ENCODE data around the gene LRP10. TPM values are rescaled to one million over a fixed set of nuclear protein-coding genes. Genes with fewer than 3 reads are reported as not detected.

LRP10 gene
- total RNA-seq, 1 experiment from 2014 or later = 42.7 TPM

DNA sequence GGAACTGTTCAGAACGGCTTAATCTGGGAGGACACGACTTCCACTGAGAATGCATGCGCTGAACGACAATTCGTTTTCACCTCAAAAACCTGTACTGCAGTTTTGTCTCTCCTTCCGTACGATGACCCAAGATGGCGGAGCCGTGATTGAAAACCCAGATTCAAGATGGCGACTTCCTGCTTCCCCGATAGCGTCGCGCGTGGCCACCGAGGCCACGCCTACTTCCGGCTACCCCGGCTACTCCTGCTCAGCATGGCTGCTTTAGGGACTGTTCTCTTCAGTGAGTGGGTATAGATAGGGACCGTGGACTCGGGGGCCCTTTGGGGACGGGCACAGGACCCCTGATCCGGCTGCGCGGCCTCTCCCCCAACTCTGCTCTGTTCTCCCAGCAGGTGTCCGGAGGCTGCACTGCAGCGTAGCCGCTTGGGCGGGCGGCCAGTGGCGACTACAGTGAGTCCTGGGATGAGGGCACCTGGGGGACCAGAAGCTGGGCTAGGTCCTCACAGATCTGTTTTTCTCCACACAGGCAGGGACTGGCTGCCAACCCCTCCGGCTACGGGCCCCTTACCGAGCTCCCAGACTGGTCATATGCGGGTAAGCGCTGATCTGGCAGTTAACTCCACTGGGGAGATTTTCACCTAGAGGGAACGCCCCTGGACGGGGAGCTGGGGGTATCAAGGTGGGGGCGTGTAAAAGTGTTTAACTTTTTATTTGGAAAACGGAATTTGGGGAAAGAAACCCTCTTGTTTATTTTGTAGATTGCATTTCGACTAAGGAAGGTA, 41.7 kb upstream of the LRP10 start, which contains the start of gene MRPL52:
Gene MRPL52 (plus strand): TSS at position 227 of the 782 bp plus-strand sequence. CDS start 26 bp downstream, at position 253.
- Histone ChIP-seq H3K4me3 (replicated peaks in 1 of 2; ENCODE audit: low read depth in 1 of 2, low read length in 2 of 2) (peak within 1 kb of the TSS; percentile 92 to 95), H3K4me1 (ENCODE audit: control insufficient read depth in 1 of 2, insufficient read depth in 2 of 2, low read length in 2 of 2) (peaks cover 9 to 14% of the 10 kb centered on the region in 2 experiments), H4K20me1 (ENCODE audit: insufficient read depth) (no peaks in the 10 kb centered on the region), H3K9ac (ENCODE audit: low read length) (peak within 1 kb of the TSS; percentile 93), H3K79me2 (ENCODE audit: insufficient read depth, low read length) (peaks cover 17% of the 10 kb centered on the region), H3K27me3 (ENCODE audit: insufficient read depth, low read length) (no peaks in the 10 kb centered on the region), H3K4me2 (ENCODE audit: low read length) (peak within 1 kb of the TSS; percentile 80), H3K9me3 (ENCODE audit: control insufficient read depth in 1 of 2, insufficient read depth in 1 of 2, low read depth in 1 of 2, low read length in 2 of 2) (no peaks in the 10 kb centered on the region), H2AFZ (ENCODE audit: low read depth, low read length, poor library complexity, severe bottlenecking) (peak within 1 kb of the TSS; percentile 29), H3K9me2 (ENCODE audit: insufficient read depth) (no peaks in the 10 kb centered on the region), H3K36me3 (ENCODE audit: control insufficient read depth in 1 of 2, insufficient read depth in 2 of 2, low read length in 2 of 2) (peaks cover 14 to 16% of the 10 kb centered on the region in 2 experiments), H3K27ac (ENCODE audit: low read depth, low read length) (peak within 1 kb of the TSS; percentile 59)
- ATAC-seq (peak; percentile 90), DNase-seq (ENCODE audit: low read depth, low spot score) (peak; percentile 82)
- no TSS peak for BruUV-seq (replicated peaks)
- ChIA-PET RAD21 (ENCODE audit: low non-redundant PET in 1 of 2, low total read pairs in 2 of 2, uncharacterized antibody in 2 of 2, unreplicated experiment in 2 of 2) (no interaction called here), CTCF (interaction anchor here (0.7 to 1.5 kb wide), 2 partner anchors 23 to 24 kb away, joined by 3 read pairs; no protein-coding TSS in a partner anchor), POLR2A (no interaction called here)
- intact Hi-C loops (cut with micrococcal nuclease) = no loop called here
- TF ChIP-seq, protein P1, sequence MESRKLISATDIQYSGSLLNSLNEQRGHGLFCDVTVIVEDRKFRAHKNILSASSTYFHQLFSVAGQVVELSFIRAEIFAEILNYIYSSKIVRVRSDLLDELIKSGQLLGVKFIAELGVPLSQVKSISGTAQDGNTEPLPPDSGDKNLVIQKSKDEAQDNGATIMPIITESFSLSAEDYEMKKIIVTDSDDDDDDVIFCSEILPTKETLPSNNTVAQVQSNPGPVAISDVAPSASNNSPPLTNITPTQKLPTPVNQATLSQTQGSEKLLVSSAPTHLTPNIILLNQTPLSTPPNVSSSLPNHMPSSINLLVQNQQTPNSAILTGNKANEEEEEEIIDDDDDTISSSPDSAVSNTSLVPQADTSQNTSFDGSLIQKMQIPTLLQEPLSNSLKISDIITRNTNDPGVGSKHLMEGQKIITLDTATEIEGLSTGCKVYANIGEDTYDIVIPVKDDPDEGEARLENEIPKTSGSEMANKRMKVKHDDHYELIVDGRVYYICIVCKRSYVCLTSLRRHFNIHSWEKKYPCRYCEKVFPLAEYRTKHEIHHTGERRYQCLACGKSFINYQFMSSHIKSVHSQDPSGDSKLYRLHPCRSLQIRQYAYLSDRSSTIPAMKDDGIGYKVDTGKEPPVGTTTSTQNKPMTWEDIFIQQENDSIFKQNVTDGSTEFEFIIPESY (IDR thresholded peaks at IDR 0.05; ENCODE audit: extremely low read depth, insufficient replicate concordance, low read length) = peak; percentile 90
- peak; percentile 89 for TF ChIP-seq POLR2AphosphoS5 (IDR thresholded peaks at IDR 0.05; ENCODE audit: low read depth, low read length)
- TF ChIP-seq JUND (IDR thresholded peaks at IDR 0.05) = no peak
- TF ChIP-seq SRF (IDR thresholded peaks at IDR 0.05; ENCODE audit: low read depth) = no peak
- peak; percentile 99 for TF ChIP-seq YY1 (IDR thresholded peaks at IDR 0.05; ENCODE audit: extremely low read depth, insufficient replicate concordance, low read depth, low read length)
- no peak for TF ChIP-seq ZFX (IDR thresholded peaks at IDR 0.05)
- no peak for TF ChIP-seq TCF7L2 (IDR thresholded peaks at IDR 0.05; ENCODE audit: borderline replicate concordance, extremely low read depth, insufficient read depth, insufficient read length)
- TF ChIP-seq RAD21 (IDR thresholded peaks at IDR 0.05; ENCODE audit: low read depth) = no peak
- no peak for TF ChIP-seq CBX3 (IDR thresholded peaks at IDR 0.05; ENCODE audit: low read depth)
- peak; percentile 76 for TF ChIP-seq POLR2A (IDR thresholded peaks at IDR 0.05; ENCODE audit: borderline replicate concordance, extremely low read depth, insufficient read depth, insufficient read length)
- no peak for TF ChIP-seq SIN3A (IDR thresholded peaks at IDR 0.05; ENCODE audit: low read depth)
- peak; percentile 80 for TF ChIP-seq EGR1 (IDR thresholded peaks at IDR 0.05; ENCODE audit: low read depth)
- TF ChIP-seq FOSL1 (IDR thresholded peaks at IDR 0.05; ENCODE audit: low read depth) = 0 out of 2 replicates have a peak, but pooled peaks have one; percentile 16
- no peak for TF ChIP-seq CEBPB (IDR thresholded peaks at IDR 0.05; ENCODE audit: low read depth)
- TF ChIP-seq ZNF274 (IDR thresholded peaks at IDR 0.05; ENCODE audit: low read depth, low read length) = no peak
- TF ChIP-seq, protein P2, sequence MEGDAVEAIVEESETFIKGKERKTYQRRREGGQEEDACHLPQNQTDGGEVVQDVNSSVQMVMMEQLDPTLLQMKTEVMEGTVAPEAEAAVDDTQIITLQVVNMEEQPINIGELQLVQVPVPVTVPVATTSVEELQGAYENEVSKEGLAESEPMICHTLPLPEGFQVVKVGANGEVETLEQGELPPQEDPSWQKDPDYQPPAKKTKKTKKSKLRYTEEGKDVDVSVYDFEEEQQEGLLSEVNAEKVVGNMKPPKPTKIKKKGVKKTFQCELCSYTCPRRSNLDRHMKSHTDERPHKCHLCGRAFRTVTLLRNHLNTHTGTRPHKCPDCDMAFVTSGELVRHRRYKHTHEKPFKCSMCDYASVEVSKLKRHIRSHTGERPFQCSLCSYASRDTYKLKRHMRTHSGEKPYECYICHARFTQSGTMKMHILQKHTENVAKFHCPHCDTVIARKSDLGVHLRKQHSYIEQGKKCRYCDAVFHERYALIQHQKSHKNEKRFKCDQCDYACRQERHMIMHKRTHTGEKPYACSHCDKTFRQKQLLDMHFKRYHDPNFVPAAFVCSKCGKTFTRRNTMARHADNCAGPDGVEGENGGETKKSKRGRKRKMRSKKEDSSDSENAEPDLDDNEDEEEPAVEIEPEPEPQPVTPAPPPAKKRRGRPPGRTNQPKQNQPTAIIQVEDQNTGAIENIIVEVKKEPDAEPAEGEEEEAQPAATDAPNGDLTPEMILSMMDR (IDR thresholded peaks at IDR 0.05 in 2 of 3, conservative IDR thresholded peaks at IDR 0.05 in 1 of 3; ENCODE audit: borderline replicate concordance in 1 of 3, insufficient read depth in 1 of 3, low read depth in 2 of 3, low read length in 2 of 3) = no peak
- TF ChIP-seq, protein P3, sequence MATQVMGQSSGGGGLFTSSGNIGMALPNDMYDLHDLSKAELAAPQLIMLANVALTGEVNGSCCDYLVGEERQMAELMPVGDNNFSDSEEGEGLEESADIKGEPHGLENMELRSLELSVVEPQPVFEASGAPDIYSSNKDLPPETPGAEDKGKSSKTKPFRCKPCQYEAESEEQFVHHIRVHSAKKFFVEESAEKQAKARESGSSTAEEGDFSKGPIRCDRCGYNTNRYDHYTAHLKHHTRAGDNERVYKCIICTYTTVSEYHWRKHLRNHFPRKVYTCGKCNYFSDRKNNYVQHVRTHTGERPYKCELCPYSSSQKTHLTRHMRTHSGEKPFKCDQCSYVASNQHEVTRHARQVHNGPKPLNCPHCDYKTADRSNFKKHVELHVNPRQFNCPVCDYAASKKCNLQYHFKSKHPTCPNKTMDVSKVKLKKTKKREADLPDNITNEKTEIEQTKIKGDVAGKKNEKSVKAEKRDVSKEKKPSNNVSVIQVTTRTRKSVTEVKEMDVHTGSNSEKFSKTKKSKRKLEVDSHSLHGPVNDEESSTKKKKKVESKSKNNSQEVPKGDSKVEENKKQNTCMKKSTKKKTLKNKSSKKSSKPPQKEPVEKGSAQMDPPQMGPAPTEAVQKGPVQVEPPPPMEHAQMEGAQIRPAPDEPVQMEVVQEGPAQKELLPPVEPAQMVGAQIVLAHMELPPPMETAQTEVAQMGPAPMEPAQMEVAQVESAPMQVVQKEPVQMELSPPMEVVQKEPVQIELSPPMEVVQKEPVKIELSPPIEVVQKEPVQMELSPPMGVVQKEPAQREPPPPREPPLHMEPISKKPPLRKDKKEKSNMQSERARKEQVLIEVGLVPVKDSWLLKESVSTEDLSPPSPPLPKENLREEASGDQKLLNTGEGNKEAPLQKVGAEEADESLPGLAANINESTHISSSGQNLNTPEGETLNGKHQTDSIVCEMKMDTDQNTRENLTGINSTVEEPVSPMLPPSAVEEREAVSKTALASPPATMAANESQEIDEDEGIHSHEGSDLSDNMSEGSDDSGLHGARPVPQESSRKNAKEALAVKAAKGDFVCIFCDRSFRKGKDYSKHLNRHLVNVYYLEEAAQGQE (IDR thresholded peaks at IDR 0.05; ENCODE audit: low read depth) = no peak
- TF ChIP-seq EZH2 (IDR thresholded peaks at IDR 0.05) = no peak
- no peak for TF ChIP-seq EZH2phosphoT487 (IDR thresholded peaks at IDR 0.05; ENCODE audit: borderline replicate concordance)
- TF ChIP-seq, protein P4, sequence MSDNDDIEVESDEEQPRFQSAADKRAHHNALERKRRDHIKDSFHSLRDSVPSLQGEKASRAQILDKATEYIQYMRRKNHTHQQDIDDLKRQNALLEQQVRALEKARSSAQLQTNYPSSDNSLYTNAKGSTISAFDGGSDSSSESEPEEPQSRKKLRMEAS (IDR thresholded peaks at IDR 0.05) = peak; percentile 59; the same call in 1 of the 2 replicates
